GM12891 (cell line): ENCODE measurements around the gene PRSS8.
"Not testable (repeated sequence)": the region's sequence is repeated elsewhere in the genome, so short reads cannot be mapped to it uniquely, and the experiment has no call there.

Source experiments
- PAX5 ChIP-seq: IDR thresholded peaks from 2 replicates; pipeline ENCODE4 v1.6.1; 2011; ENCODE audit warnings: low read length, moderate library complexity, mild to moderate bottlenecking; ENCODE audit not compliant: insufficient read depth, severe bottlenecking
- POLR2A ChIP-seq: IDR thresholded peaks from 2 replicates; pipeline ENCODE4 v1.6.1; 2011; ENCODE audit warnings: low read depth, low read length, control low read depth
- POLR2AphosphoS5 ChIP-seq: IDR thresholded peaks from 2 replicates; pipeline ENCODE4 v1.6.1; 2011; ENCODE audit warnings: low read depth, low read length, control low read depth
- POU2F2 ChIP-seq: IDR thresholded peaks from 2 replicates; pipeline ENCODE4 v1.6.1; 2011; ENCODE audit warnings: low read depth, mild to moderate bottlenecking, control low read depth, low read length, moderate library complexity
- SPI1 ChIP-seq: IDR thresholded peaks from 2 replicates; pipeline ENCODE4 v1.6.1; 2011; ENCODE audit warnings: low read depth, low read length, control low read depth
- TAF1 ChIP-seq: IDR thresholded peaks from 2 replicates; pipeline ENCODE4 v1.6.1; 2011; ENCODE audit warnings: low read depth, low read length, control low read depth

DNA sequence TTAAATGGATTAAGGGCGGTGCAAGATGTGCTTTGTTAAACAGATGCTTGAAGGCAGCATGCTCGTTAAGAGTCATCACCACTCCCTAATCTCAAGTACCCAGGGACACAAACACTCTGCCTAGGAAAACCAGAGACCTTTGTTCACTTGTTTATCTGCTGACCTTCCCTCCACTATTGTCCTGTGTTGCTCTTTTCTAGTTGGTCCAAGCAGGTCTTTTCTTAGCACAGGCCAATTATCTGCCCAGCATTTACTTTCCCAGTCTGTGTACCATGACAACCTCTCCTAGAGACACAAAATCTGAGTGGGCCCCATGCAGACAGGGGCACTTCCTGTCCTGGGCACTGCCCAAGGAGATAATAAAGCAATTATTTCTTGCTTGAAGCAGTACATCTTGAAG lies 34.5 kb upstream of the PRSS8 start:
- not testable (repeated sequence) for TF ChIP-seq POLR2AphosphoS5, POLR2A, SPI1, TAF1, POU2F2, PAX5
